ENCODE results near the gene CEP135.

The CEP135 gene, protein sequence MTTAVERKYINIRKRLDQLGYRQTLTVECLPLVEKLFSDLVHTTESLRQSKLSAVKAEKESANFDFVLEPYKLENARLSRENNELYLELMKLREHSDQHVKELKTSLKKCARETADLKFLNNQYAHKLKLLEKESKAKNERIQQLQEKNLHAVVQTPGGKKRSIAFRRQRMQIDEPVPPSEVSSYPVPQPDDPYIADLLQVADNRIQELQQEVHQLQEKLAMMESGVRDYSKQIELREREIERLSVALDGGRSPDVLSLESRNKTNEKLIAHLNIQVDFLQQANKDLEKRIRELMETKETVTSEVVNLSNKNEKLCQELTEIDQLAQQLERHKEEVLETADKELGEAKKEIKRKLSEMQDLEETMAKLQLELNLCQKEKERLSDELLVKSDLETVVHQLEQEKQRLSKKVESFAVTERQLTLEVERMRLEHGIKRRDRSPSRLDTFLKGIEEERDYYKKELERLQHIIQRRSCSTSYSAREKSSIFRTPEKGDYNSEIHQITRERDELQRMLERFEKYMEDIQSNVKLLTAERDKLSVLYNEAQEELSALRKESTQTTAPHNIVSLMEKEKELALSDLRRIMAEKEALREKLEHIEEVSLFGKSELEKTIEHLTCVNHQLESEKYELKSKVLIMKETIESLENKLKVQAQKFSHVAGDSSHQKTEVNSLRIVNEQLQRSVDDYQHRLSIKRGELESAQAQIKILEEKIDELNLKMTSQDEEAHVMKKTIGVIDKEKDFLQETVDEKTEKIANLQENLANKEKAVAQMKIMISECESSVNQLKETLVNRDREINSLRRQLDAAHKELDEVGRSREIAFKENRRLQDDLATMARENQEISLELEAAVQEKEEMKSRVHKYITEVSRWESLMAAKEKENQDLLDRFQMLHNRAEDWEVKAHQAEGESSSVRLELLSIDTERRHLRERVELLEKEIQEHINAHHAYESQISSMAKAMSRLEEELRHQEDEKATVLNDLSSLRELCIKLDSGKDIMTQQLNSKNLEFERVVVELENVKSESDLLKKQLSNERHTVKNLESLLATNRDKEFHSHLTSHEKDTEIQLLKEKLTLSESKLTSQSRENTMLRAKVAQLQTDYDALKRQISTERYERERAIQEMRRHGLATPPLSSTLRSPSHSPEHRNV

DNA sequence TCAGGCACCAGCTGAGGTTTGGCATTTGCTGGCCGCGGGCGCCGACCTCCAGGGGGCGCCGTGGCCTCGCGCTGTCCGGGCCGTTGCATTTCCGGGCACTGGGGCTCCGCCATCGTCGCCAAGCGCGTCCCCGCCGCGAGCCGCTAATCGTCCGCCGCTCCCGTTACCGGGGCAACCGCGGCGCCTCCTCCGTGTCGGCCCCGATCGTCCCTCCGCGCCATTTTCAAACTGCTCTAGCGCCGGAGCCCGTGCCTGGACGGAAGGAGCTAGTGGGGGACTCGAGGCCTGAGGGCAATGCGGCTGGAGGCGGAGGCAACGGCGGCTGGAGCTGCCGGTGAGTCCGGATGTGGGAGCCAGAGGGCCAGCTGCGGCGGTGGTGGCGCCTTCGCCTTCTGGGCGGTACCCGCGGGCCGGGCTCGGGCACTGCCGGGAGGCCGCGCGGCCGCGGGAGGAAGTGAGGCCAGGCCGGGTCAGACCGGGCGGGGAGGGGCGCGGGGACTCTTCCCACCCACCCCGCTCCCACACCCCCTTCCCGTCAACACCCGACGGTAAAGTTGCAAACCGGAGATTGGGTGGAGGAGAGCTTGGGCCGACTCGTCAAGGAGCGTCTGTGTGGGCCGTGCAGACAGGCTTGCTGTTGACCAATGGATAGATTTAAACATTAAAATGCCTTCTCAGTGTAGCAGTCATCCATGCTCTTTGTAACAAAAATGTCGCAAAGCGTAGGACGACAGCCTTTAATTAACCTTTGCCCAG, at the start of gene CEP135:
Gene CEP135 (plus strand): TSS at position 220 of the 756 bp plus-strand sequence. CDS start 3,186 bp downstream, outside the sequence.
- Histone ChIP-seq H3K36me3 (ENCODE audit: control insufficient read depth, low read depth, low read length) (peaks cover 9% of the 10 kb centered on the region), H3K4me1 (ENCODE audit: control insufficient read depth, low read depth, low read length) (peaks cover 22% of the 10 kb centered on the region), H3K4me3 (ENCODE audit: low read length) (peak within 1 kb of the TSS; percentile 87), H3K27ac (ENCODE audit: low read length) (peak within 1 kb of the TSS; percentile 17), H3K9me3 (ENCODE audit: control insufficient read depth, low read depth, low read length) (no peaks in the 10 kb centered on the region), H3K27me3 (ENCODE audit: control insufficient read depth, insufficient read depth, low read length) (no peaks in the 10 kb centered on the region), H3K9ac (ENCODE audit: low read length) (peak within 1 kb of the TSS; percentile 70)

DNA sequence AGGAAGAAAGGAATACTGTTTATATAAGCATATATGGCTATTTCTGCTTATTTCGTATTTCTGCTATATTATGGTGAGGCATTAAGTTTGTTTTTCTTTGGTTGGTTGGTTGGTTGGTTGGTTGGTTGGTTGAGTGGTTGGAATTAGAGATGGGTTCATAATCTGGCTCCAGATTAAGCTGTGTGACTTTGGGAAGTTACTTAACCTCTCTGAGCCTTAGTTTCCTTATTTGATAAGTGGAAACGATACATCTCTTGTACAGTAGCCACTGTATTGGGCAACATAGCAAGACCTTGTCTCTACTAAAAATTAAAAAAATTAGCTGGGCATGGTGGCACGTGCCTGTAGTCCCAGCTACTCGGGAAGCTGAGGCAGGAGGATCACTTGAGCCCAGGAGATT, 46.1 kb upstream of the CEP135 start:
- no peaks in the 10 kb centered on the region for H3K9me3 ChIP-seq (ENCODE audit: control insufficient read depth, low read depth, low read length)
- no peak overlapping the region for H3K4me3 ChIP-seq (ENCODE audit: low read length)
- H3K36me3 ChIP-seq (ENCODE audit: control insufficient read depth, low read depth, low read length), result no peaks in the 10 kb centered on the region
- H3K9ac ChIP-seq (ENCODE audit: low read length), result no peak overlapping the region
- no peaks in the 10 kb centered on the region for H3K4me1 ChIP-seq (ENCODE audit: control insufficient read depth, low read depth, low read length)
- H3K27me3 ChIP-seq (ENCODE audit: control insufficient read depth, insufficient read depth, low read length), result no peaks in the 10 kb centered on the region
- H3K27ac ChIP-seq (ENCODE audit: low read length), result no peak overlapping the region

DNA sequence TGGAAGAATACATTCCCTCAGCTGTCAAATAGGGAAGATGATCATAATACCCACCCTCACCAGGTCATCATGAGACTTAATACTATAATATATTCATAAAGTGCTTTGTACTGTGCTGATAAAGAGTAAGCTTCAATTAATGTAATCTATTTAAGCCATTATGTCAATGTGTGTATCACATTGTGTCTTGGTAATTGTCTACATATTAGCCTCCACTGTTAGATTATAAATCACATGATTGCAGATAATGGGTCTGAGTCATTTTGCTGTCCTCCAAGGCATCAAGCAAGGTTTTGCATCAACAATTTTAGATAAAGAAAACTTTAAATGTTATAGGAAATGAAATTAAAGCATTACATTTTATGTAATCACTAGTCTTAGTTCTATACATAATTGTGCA, 45.2 kb upstream of the CEP135 start:
- Histone ChIP-seq H3K9ac (ENCODE audit: low read length) (no peak overlapping the region), H3K27ac (ENCODE audit: low read length) (no peak overlapping the region), H3K27me3 (ENCODE audit: control insufficient read depth, insufficient read depth, low read length) (no peaks in the 10 kb centered on the region), H3K9me3 (ENCODE audit: control insufficient read depth, low read depth, low read length) (no peaks in the 10 kb centered on the region), H3K4me1 (ENCODE audit: control insufficient read depth, low read depth, low read length) (no peaks in the 10 kb centered on the region), H3K36me3 (ENCODE audit: control insufficient read depth, low read depth, low read length) (no peaks in the 10 kb centered on the region), H3K4me3 (ENCODE audit: low read length) (no peak overlapping the region)

DNA sequence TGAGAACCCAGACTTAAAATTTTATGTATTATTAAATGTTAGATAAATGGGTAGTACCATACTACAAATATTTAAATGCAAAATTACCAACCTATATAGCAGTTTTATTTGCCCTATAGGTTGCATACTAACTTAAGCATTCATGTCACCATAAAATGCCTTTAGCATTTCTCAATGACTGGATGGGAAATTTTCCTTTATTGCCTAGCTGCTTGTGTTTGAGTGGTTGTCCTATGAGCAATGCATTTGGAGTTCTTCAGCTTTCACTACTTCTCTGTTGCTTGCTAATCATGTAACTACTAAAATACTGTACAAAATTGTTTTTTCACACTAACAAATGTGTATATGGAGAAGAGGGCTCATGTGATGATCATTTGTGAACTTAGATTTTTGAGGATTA, 44.2 kb upstream of the CEP135 start:
- Histone ChIP-seq H3K4me1 (ENCODE audit: control insufficient read depth, low read depth, low read length) (no peaks in the 10 kb centered on the region), H3K4me3 (ENCODE audit: low read length) (no peak overlapping the region), H3K27me3 (ENCODE audit: control insufficient read depth, insufficient read depth, low read length) (no peaks in the 10 kb centered on the region), H3K36me3 (ENCODE audit: control insufficient read depth, low read depth, low read length) (no peaks in the 10 kb centered on the region), H3K9ac (ENCODE audit: low read length) (no peak overlapping the region), H3K27ac (ENCODE audit: low read length) (no peak overlapping the region), H3K9me3 (ENCODE audit: control insufficient read depth, low read depth, low read length) (no peaks in the 10 kb centered on the region)

DNA sequence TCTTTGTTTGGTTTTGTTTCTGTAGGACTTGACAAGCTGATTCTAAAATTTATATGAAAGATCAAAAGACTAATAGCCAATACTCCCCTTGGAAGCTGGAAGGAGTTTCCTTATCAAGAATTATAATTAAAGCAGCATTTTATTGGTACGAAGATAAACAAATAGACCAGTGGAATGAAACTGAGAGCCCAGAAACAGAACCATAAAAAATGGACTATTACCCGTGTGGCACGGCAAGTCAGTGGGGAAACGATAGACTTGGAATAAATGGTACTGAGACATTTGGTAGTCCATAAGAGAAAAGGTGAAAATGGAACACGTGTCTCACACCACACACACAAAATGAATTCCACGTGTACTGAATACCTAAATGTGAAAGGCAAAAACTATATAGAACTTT, 42.4 kb upstream of the CEP135 start:
- H3K9me3 ChIP-seq (ENCODE audit: control insufficient read depth, low read depth, low read length), result no peaks in the 10 kb centered on the region
- H3K27me3 ChIP-seq (ENCODE audit: control insufficient read depth, insufficient read depth, low read length), result no peaks in the 10 kb centered on the region
- H3K36me3 ChIP-seq (ENCODE audit: control insufficient read depth, low read depth, low read length), result no peaks in the 10 kb centered on the region
- no peak overlapping the region for H3K4me3 ChIP-seq (ENCODE audit: low read length)
- H3K27ac ChIP-seq (ENCODE audit: low read length), result no peak overlapping the region
- no peaks in the 10 kb centered on the region for H3K4me1 ChIP-seq (ENCODE audit: control insufficient read depth, low read depth, low read length)
- no peak overlapping the region for H3K9ac ChIP-seq (ENCODE audit: low read length)

DNA sequence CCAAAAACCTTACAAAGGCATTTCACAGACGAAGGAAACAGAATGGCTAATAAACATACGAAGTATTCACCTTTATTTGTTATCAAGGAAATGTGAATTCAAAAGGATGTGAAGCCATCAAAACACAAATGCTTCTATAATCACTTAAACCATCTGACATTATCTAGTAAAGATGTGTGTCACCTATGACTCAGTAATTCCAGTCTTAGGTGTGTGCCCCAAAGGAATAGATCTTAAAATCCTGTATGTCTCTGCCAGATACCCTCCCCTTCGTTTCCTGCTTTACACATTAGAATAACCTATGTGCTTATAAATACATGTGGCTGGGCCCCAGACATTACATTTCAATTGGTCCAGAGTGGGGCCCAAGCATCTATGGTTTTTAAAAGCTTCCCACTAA, 41.8 kb upstream of the CEP135 start:
- no peaks in the 10 kb centered on the region for H3K9me3 ChIP-seq (ENCODE audit: control insufficient read depth, low read depth, low read length)
- H3K27ac ChIP-seq (ENCODE audit: low read length), result no peak overlapping the region
- H3K9ac ChIP-seq (ENCODE audit: low read length), result no peak overlapping the region
- H3K36me3 ChIP-seq (ENCODE audit: control insufficient read depth, low read depth, low read length), result no peaks in the 10 kb centered on the region
- no peaks in the 10 kb centered on the region for H3K27me3 ChIP-seq (ENCODE audit: control insufficient read depth, insufficient read depth, low read length)
- H3K4me1 ChIP-seq (ENCODE audit: control insufficient read depth, low read depth, low read length), result no peaks in the 10 kb centered on the region
- H3K4me3 ChIP-seq (ENCODE audit: low read length), result no peak overlapping the region

DNA sequence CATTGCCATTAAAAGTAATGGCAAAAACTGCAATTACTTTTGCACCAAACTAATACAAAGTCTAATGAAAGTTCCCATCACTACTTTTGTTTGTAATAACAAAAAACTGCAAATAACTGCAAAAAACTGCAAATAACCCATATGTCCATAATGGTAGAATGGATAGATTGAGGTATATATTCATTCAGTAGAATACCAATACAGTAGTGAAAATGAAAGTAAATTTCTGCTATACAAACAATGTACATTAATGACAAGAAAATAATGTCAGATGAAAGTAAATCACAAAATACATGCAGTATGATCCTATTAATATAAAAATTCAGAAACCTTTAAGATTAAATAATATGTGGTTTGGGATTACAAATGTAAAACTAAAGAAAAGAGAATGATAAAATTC, 41.3 kb upstream of the CEP135 start:
- Histone ChIP-seq H3K36me3 (ENCODE audit: control insufficient read depth, low read depth, low read length) (no peaks in the 10 kb centered on the region), H3K27ac (ENCODE audit: low read length) (no peak overlapping the region), H3K4me1 (ENCODE audit: control insufficient read depth, low read depth, low read length) (no peaks in the 10 kb centered on the region), H3K4me3 (ENCODE audit: low read length) (no peak overlapping the region), H3K27me3 (ENCODE audit: control insufficient read depth, insufficient read depth, low read length) (no peaks in the 10 kb centered on the region), H3K9ac (ENCODE audit: low read length) (no peak overlapping the region), H3K9me3 (ENCODE audit: control insufficient read depth, low read depth, low read length) (no peaks in the 10 kb centered on the region)

DNA sequence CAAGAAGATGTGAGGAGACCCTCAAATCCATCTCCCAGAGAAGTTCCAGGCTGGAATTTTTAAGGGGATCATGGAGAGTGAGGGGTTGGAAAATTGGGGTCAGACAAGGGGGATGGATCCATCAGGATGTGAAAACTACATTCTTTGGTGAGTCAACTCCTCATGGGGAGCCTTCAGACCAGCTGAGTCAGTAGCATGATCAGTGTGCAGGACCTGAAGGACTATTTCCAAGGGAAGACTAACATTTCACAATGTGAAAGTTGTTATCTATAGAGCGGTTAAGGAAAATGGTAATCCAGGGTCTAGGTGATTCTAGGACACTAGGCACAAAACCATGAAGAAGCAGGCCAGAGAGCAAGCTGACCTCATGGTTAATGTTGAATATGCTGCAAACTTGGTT, 38.6 kb upstream of the CEP135 start:
- Histone ChIP-seq H3K9me3 (ENCODE audit: control insufficient read depth, low read depth, low read length) (no peaks in the 10 kb centered on the region), H3K4me3 (ENCODE audit: low read length) (no peak overlapping the region), H3K27me3 (ENCODE audit: control insufficient read depth, insufficient read depth, low read length) (no peaks in the 10 kb centered on the region), H3K27ac (ENCODE audit: low read length) (no peak overlapping the region), H3K4me1 (ENCODE audit: control insufficient read depth, low read depth, low read length) (no peaks in the 10 kb centered on the region), H3K36me3 (ENCODE audit: control insufficient read depth, low read depth, low read length) (no peaks in the 10 kb centered on the region), H3K9ac (ENCODE audit: low read length) (no peak overlapping the region)

DNA sequence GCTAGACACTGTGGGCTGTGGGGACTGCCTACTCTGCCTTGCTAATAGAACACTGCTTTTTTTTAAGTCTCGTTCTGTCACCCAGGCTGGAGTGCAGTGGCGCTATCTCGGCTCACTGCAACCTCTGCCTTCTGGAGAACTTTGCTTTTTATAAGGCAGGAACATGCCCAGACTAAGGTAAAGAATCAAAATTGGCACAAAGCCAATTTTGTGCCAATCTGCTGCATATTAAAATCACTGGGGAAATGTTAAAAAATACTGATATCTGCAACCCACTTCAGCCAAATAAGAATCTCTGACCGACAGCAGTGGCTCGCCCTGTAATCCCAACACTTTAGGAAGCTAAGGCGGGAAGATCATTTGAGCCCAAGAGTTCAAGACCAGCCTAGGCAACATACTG, 36.5 kb upstream of the CEP135 start:
- H3K9ac ChIP-seq (ENCODE audit: low read length), result no peak overlapping the region
- no peak overlapping the region for H3K4me3 ChIP-seq (ENCODE audit: low read length)
- no peaks in the 10 kb centered on the region for H3K4me1 ChIP-seq (ENCODE audit: control insufficient read depth, low read depth, low read length)
- H3K36me3 ChIP-seq (ENCODE audit: control insufficient read depth, low read depth, low read length), result no peaks in the 10 kb centered on the region
- H3K27ac ChIP-seq (ENCODE audit: low read length), result no peak overlapping the region
- H3K27me3 ChIP-seq (ENCODE audit: control insufficient read depth, insufficient read depth, low read length), result no peaks in the 10 kb centered on the region
- no peaks in the 10 kb centered on the region for H3K9me3 ChIP-seq (ENCODE audit: control insufficient read depth, low read depth, low read length)

DNA sequence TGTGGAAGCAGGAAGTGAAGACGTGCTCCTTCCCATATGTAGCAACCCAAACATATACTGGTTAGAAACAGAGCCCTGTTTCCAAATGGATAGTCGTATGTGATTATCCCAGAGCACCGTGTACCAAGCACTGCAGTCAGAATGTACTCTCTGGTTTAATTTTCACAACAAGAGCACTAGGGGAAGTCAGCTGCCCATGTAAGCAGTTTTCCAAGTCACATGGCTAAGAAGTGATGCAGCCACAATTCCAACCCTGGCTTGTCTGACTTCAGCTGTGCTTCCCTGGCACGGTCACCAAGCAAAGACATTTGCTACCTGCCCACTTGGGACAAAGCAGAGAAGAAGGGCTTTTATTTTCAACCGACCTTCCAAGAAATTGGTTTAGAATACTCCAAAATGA, 28.2 kb upstream of the CEP135 start:
- Histone ChIP-seq H3K36me3 (ENCODE audit: control insufficient read depth, low read depth, low read length) (no peaks in the 10 kb centered on the region), H3K4me3 (ENCODE audit: low read length) (no peak overlapping the region), H3K4me1 (ENCODE audit: control insufficient read depth, low read depth, low read length) (no peaks in the 10 kb centered on the region), H3K27me3 (ENCODE audit: control insufficient read depth, insufficient read depth, low read length) (no peaks in the 10 kb centered on the region), H3K9ac (ENCODE audit: low read length) (no peak overlapping the region), H3K9me3 (ENCODE audit: control insufficient read depth, low read depth, low read length) (no peaks in the 10 kb centered on the region), H3K27ac (ENCODE audit: low read length) (no peak overlapping the region)

DNA sequence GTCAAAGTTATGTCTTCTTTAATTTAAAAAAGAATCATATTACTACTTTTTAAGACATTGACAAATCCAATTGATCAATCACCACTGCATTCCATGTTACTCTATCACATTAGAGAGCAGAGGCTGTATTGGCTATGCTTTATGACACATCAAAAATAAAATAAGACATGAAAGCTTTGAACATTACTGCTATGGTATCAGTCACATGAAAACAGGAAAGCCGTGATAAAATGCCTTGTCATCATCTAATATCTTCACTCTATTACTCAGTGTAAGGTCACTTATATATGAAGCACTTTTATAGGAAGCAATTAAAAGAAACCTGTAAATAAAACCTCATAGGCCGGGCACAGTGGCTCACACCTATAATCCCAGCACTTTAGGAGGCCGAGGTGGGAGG, 27.7 kb upstream of the CEP135 start:
- no peak overlapping the region for H3K27ac ChIP-seq (ENCODE audit: low read length)
- H3K36me3 ChIP-seq (ENCODE audit: control insufficient read depth, low read depth, low read length), result no peaks in the 10 kb centered on the region
- no peak overlapping the region for H3K9ac ChIP-seq (ENCODE audit: low read length)
- H3K4me3 ChIP-seq (ENCODE audit: low read length), result no peak overlapping the region
- no peaks in the 10 kb centered on the region for H3K9me3 ChIP-seq (ENCODE audit: control insufficient read depth, low read depth, low read length)
- H3K4me1 ChIP-seq (ENCODE audit: control insufficient read depth, low read depth, low read length), result no peaks in the 10 kb centered on the region
- H3K27me3 ChIP-seq (ENCODE audit: control insufficient read depth, insufficient read depth, low read length), result no peaks in the 10 kb centered on the region
